ENCODE results near the gene SYNDIG1L.

SYNDIG1L gene

GRCh38 chr14:74429221-74429691, 3.2 kb upstream of the SYNDIG1L start:
- no peak for DNase-seq

GRCh38 chr14:74427651-74428050, 1.6 kb upstream of the SYNDIG1L start:
- no peak for DNase-seq

DNA sequence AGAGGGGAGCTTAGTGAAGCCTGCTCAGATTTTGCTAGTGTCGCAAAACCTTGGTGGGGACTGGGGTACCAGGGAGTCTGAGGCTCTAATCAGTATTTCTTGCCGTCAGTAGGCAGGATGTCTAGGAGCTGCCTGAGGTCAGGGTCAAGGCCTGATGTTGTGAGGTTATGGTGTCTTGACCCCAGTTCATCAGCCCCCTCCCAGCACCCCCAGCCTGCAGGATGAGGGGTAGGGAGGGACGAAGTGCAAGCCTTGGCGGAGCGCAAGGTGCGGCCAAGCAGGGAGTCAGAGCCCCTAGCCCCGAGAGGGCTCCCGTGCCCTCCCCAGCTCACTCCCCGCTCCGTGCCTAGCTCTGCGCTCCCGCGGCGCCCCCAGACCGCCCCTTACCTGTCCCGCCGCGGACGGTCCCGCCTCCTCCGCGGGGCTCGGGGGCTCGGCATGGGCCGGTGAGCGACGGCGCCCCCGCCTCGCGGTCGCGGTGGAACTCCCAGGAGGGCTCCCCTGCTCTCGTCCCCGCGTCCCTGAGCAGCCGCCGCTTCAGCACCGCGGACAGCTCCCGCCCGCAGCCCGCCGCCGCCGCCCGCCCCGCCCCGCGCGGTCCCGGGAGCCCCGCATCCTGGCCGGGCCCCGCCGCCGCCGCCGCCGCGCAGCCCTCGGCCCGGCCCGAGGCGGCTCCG, 347 bp downstream of the SYNDIG1L start:
- DNase-seq: peak; percentile 15 to 50 (median 33)

DNA sequence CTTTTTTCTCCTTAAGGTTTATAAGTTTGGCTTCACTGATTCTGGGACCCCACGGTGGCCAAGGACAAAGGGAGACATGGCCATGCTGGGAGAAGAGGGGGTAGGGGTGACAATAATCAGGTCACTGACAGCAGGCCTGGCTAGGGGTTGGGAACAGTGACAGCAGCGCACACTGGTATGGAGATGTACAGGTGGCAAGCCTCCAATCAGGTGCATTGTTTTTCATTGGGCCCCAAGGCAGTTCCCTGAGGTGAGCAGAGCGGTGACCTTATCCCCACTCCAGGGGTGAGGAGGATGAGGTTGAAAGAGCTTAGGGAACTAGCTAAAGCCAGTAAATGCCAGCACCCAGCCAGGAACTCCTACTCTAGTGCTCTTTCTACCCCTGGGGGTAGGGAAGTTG, 1.4 kb downstream of the SYNDIG1L start:
- no peak for DNase-seq

DNA sequence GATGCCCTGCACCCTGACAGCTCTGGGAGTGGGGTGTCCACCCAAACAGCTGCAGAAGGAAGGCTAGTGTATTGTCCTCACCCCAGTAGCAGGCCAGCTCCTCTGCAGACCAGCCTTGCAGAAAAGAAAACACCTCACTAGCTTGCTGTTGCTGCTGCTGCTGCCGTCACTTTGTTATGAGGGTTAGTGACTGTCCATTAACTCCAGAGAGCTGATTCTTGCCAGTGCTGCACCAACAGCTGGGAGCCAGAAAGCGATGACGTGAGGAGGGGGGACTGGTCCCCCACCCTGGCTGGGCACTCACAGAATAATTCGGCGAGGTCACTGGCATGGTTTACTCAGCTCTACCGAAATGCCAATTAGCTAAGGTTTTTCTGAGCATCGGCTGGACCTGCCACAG, 2.8 kb downstream of the SYNDIG1L start:
- DNase-seq: no peak

- no peak for DNase-seq
These were observed 4.0 kb downstream of the SYNDIG1L start for GRCh38 chr14:74421981-74422380.

DNA sequence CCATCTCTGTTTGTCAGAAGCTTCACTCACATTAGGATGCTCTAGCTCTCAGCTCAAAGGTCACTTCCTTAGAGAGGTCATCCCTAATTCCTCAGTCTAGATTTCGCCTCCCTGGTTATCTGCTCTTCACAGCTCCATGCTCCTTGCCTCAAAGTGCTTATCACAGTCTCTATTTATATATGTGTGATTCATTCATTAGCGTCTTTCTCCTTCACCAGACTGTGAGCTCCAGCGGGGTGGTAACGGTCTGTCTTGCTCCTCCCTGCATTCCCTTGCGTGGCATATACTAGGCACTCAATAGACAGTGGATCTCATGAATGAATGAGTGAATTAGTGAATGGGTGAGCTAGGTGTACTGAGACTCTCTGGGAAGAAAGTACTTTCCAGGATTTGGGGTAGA, 6.9 kb downstream of the SYNDIG1L start:
- DNase-seq: no peak

DNA sequence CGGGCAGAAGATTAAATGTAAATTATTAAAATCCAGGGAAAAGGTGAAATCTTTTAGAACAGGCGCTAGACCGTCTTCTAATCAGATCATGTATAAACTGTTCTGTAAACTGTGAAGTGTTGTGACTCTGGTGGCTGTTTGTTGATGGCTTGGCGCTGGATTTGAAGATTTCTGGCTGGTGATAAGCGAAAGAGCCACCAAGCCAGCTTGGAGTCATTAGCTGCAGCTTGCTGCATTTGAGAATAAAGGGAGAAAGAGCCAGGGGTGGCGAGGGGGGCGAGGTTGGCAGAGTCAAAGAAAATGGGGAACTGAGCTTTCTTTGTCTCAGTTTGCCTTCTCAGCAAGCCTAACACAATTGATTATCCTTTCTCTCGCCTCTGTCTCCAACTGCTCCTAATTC, 8.0 kb downstream of the SYNDIG1L start:
- no peak for DNase-seq

DNA sequence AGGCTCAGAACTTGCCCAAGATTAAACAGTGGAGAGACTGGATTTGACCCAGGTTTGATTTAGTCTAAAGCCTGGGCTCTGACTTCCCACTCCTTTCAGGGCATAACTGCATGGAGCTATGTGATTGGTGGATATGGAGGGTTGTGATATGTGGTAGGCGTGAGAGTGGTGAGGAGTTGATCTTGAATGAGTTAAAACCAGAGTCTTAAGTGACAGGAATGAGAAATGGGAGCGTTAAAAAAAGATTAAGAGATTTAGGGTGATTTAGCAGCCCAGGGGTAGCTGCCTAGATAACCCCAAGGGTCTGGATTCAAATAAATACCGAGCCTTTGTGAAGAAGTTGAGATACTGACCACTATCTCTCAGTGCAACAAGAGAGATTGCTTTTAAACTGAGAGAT, 8.4 kb downstream of the SYNDIG1L start:
- no peak for DNase-seq

GRCh38 chr14:74417201-74417600, 8.8 kb downstream of the SYNDIG1L start:
- DNase-seq: no peak

- DNase-seq: no peak
These were observed 10.9 kb downstream of the SYNDIG1L start for GRCh38 chr14:74415115-74415437.

GRCh38 chr14:74414403-74415114, 11.5 kb downstream of the SYNDIG1L start:
- no peak for DNase-seq

DNA sequence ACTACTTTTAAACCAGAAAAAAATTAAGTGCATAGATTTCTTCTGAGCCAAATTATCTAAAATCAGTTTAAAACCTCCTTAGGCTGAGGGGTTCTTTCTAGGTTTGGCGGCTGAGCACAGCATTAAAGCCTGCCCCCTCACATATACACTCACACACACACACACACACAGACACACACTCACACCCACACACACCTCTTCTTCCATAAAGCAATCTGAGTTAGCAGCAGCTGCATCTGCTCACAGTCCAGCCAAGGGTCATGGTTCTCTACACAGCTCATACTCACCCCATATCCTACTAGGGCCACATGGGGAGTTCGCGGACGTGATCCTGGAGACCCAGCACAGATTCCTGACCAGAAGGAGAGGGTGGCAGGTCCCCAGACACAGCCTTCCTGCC, 12.4 kb downstream of the SYNDIG1L start:
- no peak for DNase-seq

GRCh38 chr14:74412753-74413152, 13.3 kb downstream of the SYNDIG1L start:
- DNase-seq: no peak

DNA sequence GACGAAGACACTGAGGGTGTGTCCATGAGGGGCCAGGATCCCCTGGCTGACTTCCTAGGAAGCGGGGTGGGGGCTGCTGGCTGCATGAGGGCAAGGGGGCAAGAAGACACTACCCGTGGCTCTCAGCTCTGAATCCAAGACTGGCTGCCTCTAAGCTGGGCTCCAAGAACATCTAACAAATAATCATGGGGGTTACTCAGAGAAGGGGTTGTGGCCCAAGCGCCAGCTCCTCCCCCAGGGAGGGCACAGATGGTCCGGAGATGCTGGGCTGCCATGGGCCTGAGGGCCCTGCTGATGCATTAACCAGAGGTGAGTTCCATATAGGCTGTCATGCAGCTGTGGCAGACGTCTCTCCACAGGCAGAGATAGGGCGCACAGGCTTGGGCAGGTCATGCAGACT, 14.3 kb downstream of the SYNDIG1L start:
- DNase-seq: no peak

- no peak for DNase-seq
These were observed 16.6 kb downstream of the SYNDIG1L start for GRCh38 chr14:74409441-74409840.

GRCh38 chr14:74408870-74409269, 17.1 kb downstream of the SYNDIG1L start:
- DNase-seq: no peak

GRCh38 chr14:74407801-74408154, 18.2 kb downstream of the SYNDIG1L start:
- no peak for DNase-seq

- DNase-seq: no peak
These were observed 18.8 kb downstream of the SYNDIG1L start for GRCh38 chr14:74407021-74407800.

- no peak for DNase-seq
These were observed 20.3 kb downstream of the SYNDIG1L start for GRCh38 chr14:74405663-74406062.

DNA sequence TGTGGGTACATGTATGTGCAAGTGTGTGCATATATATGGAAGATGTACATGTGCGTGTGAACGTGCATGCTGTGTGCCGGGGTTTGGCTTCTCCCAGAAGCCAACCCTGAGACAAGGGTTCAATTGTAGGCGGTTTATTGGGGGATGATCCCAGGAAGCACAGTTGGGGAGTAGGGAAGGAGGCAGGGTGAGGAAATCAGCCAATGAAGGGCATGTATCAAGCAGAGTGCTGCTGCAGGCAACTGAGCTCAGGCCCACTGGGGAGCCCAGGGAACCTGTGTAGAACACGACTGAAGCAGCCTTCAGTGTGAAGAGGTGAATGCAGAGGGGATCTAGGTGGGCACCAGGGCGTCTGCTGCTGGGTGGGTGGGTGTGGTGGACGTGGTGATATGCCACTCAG, 21.6 kb downstream of the SYNDIG1L start:
- no peak for DNase-seq

DNA sequence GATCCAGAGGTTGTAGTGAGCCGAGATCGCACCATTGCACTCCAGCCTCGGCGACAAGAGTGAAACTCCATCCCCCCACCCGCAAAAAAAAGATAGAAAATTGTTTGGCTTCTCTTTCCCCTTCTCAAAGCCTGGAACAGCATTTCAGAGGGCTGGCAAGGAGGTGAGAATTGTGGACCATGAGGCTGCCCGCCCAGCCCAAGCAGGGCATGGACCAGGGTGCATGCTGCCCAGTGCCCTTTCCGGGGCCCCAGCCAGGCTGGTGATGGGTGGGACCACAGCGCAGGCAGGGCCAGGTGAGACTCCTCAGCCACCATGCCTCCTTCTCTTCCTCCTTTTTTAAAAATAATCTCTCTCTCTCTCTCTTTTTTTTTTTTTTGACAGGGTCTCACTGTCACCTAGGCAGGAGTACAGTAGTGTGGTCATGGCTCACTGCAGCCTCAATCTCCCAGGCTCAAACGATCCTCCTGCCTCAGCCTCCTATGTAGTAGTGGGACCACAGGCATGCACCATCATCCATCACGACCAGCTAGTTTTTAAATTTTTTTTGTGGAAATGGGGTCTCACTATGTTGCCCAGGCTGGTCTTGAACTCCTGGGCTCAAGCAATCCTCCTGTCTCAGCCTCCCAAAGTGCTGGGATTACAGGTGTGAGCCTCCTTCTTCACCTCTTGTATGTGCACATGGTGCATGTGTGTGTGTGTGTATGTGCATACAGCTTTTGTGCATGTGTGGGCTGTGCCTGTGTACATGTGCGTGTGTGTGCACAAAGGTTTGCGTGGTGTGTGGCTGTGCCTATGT, 22.2 kb downstream of the SYNDIG1L start:
- DNase-seq: no peak
